ENCODE results near the gene VLDLR.

- TF ChIP-seq, protein P1, sequence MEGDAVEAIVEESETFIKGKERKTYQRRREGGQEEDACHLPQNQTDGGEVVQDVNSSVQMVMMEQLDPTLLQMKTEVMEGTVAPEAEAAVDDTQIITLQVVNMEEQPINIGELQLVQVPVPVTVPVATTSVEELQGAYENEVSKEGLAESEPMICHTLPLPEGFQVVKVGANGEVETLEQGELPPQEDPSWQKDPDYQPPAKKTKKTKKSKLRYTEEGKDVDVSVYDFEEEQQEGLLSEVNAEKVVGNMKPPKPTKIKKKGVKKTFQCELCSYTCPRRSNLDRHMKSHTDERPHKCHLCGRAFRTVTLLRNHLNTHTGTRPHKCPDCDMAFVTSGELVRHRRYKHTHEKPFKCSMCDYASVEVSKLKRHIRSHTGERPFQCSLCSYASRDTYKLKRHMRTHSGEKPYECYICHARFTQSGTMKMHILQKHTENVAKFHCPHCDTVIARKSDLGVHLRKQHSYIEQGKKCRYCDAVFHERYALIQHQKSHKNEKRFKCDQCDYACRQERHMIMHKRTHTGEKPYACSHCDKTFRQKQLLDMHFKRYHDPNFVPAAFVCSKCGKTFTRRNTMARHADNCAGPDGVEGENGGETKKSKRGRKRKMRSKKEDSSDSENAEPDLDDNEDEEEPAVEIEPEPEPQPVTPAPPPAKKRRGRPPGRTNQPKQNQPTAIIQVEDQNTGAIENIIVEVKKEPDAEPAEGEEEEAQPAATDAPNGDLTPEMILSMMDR (IDR thresholded peaks at IDR 0.05; ENCODE audit: control extremely low read depth in 1 of 3, insufficient read depth in 1 of 3, low read depth in 1 of 3, low read length in 3 of 3), result no peak
- TF ChIP-seq EP300 (IDR thresholded peaks at IDR 0.05; ENCODE audit: borderline replicate concordance in 1 of 2, low read depth in 2 of 2, low read length in 2 of 2), result no peak
- TF ChIP-seq RAD21 (IDR thresholded peaks at IDR 0.05 in 1 of 2, conservative IDR thresholded peaks at IDR 0.05 in 1 of 2; ENCODE audit: low read depth in 2 of 2, low read length in 2 of 2), result no peak
- TF ChIP-seq POLR2A (IDR thresholded peaks at IDR 0.05; ENCODE audit: control extremely low read depth in 1 of 2, low read depth in 2 of 2, low read length in 2 of 2), result no peak
- TF ChIP-seq CHD1 (IDR thresholded peaks at IDR 0.05; ENCODE audit: low read depth, low read length), result no peak
- no peak for TF ChIP-seq MAX (IDR thresholded peaks at IDR 0.05)
Observed at GRCh38 chr9:2664174-2665065, 42.8 kb downstream of the VLDLR start.
